ENCODE results near the gene ADO.

GRCh38 chr10:62779487-62780248 is 24.9 kb upstream of the ADO start:
- TF ChIP-seq CTCF (conservative IDR thresholded peaks at IDR 0.05) (no peak), ZFX (IDR thresholded peaks at IDR 0.05) (no peak)
